ENCODE results near the gene MICALL2.

Gene MICALL2

GRCh38 chr7:1437155-1437880 lies 22.0 kb downstream of the MICALL2 start:
- FAIRE-seq (no peak), DNase-seq (ENCODE audit: extremely low spot score, insufficient read length, low read depth) (no peak)

GRCh38 chr7:1436608-1437007 lies 22.7 kb downstream of the MICALL2 start:
- FAIRE-seq: no peak
- no peak for DNase-seq (ENCODE audit: extremely low spot score, insufficient read length, low read depth)

GRCh38 chr7:1434891-1435670 lies 24.2 kb downstream of the MICALL2 start:
- FAIRE-seq: no peak
- no peak for DNase-seq (ENCODE audit: extremely low spot score, insufficient read length, low read depth)

GRCh38 chr7:1434165-1434718 lies 25.0 kb downstream of the MICALL2 start:
- FAIRE-seq (no peak), DNase-seq (ENCODE audit: extremely low spot score, insufficient read length, low read depth) (no peak)

- DNase-seq (ENCODE audit: extremely low spot score, insufficient read length, low read depth): no peak
- FAIRE-seq: no peak
Measured at GRCh38 chr7:1433128-1433920, 25.9 kb downstream of the MICALL2 start.

- peak; percentile 54 for DNase-seq (ENCODE audit: extremely low spot score, insufficient read length, low read depth)
- peak; percentile 44 for FAIRE-seq
Measured at GRCh38 chr7:1432411-1433082, 26.7 kb downstream of the MICALL2 start.

GRCh38 chr7:1431634-1432380 lies 27.5 kb downstream of the MICALL2 start:
- FAIRE-seq: no peak
- no peak for DNase-seq (ENCODE audit: extremely low spot score, insufficient read length, low read depth)

GRCh38 chr7:1431226-1431625 lies 28.0 kb downstream of the MICALL2 start:
- FAIRE-seq (no peak), DNase-seq (ENCODE audit: extremely low spot score, insufficient read length, low read depth) (no peak)

GRCh38 chr7:1430056-1430845 lies 29.0 kb downstream of the MICALL2 start:
- DNase-seq (ENCODE audit: extremely low spot score, insufficient read length, low read depth) (no peak), FAIRE-seq (no peak)

GRCh38 chr7:1428941-1429501 lies 30.2 kb downstream of the MICALL2 start:
- DNase-seq (ENCODE audit: extremely low spot score, insufficient read length, low read depth) (no peak), FAIRE-seq (no peak)

GRCh38 chr7:1427064-1427657 lies 32.1 kb downstream of the MICALL2 start:
- no peak for DNase-seq (ENCODE audit: extremely low spot score, insufficient read length, low read depth)

GRCh38 chr7:1426474-1426873 lies 32.8 kb downstream of the MICALL2 start:
- FAIRE-seq: no peak
- DNase-seq (ENCODE audit: extremely low spot score, insufficient read length, low read depth): no peak

More at GRCh38 chr7:1427064-1427657, 32.1 kb downstream of the MICALL2 start:
- FAIRE-seq: no peak

GRCh38 chr7:1425292-1426136 lies 33.8 kb downstream of the MICALL2 start:
- DNase-seq (ENCODE audit: extremely low spot score, insufficient read length, low read depth) (no peak), FAIRE-seq (no peak)

GRCh38 chr7:1424041-1424440 lies 35.2 kb downstream of the MICALL2 start:
- FAIRE-seq (no peak), DNase-seq (ENCODE audit: extremely low spot score, insufficient read length, low read depth) (no peak)

- no peak for FAIRE-seq
- DNase-seq (ENCODE audit: extremely low spot score, insufficient read length, low read depth): no peak
Measured at GRCh38 chr7:1423264-1423811, 35.9 kb downstream of the MICALL2 start.

GRCh38 chr7:1422512-1423263 lies 36.6 kb downstream of the MICALL2 start:
- DNase-seq (ENCODE audit: extremely low spot score, insufficient read length, low read depth): no peak
- FAIRE-seq: no peak

All from GM18507 (cell line).